ENCODE measurements around the gene UNC93B1. TPM values are rescaled to one million over a fixed set of nuclear protein-coding genes. Genes with fewer than 3 reads are reported as not detected.

The UNC93B1 gene
- total and polyA plus RNA-seq, 2 of the 8 experiments (the other 6 are each of a cell fraction or from before 2014, with no cell fraction given) = 18.9 to 34.3 TPM

DNA sequence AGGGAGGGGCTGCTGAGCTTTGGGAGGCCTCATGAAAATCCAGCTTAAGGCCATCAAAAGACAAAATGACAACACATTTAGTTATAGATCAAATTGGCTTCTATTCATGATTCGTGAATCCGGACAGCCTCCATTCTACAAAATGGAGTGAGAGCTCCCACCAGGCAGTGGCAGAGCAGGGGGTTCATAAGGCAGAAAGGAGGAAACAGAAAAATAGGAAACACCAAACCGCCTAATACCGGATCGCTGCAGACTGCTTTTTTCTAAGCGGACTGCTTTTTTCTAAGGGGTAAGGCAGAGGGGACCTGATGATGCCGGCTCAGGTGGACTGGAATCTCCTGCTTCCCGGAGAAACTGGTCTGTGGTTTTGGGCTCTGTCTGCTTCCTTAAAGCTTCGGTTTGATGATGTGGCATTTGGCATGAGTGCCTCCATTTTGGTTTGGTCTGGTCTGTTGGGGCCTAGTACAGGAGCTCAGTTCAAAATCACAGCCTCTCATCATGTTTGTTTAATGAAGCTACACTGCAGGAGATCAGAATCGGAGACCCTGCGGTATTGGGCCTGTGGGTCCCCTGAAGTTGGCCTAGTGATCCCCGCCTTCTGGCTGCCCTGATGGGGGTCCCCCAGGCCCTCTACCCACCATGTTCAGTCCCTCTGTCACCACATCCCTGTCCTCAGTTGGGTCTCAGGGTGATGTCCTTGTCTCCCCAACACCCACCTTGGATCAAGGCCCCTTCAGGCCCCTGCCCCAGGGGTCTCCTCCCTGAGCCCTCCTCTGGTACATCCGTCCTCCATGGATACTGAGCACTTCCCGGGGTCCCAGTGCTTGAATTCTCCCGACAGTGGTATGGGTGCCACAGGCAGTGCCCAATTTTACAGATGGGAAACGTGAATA lies 7.4 kb upstream of the UNC93B1 start:
- DNase-seq (ENCODE audit: low read depth in 1 of 2, low spot score in 2 of 2) (no peak), FAIRE-seq (no peak)
- H3K79me1 ChIP-seq (ENCODE audit: low read depth, low read length) = no peaks in the 10 kb centered on the region
- peak overlapping the region; percentile 72; the same call in 1 of the 2 replicates for H2BK15ac ChIP-seq (ENCODE audit: low read length)
- no peak overlapping the region for H2AK5ac ChIP-seq (ENCODE audit: low read depth, low read length)
- no peak overlapping the region for H2BK20ac ChIP-seq (ENCODE audit: low read length)
- no peak overlapping the region for H3K9ac ChIP-seq (replicated peaks in 1 of 4; ENCODE audit: extremely low read depth in 1 of 4, low read depth in 3 of 4, low read length in 3 of 4)
- no peak overlapping the region for H3K23ac ChIP-seq (ENCODE audit: insufficient read length)
- no peak overlapping the region for H3K4me3 ChIP-seq (ENCODE audit: extremely low read depth in 1 of 4, insufficient read depth in 2 of 4, low read depth in 3 of 4, low read length in 4 of 4)
- H3K18ac ChIP-seq (ENCODE audit: extremely low read depth, low read length) = no peak overlapping the region
- no peak overlapping the region for H4K91ac ChIP-seq (replicated peaks; ENCODE audit: insufficient read length, low read length)
- H3K9me3 ChIP-seq (ENCODE audit: insufficient read depth in 2 of 2, low read depth in 1 of 2, low read length in 1 of 2) = no peaks in the 10 kb centered on the region
- H4K20me1 ChIP-seq (replicated peaks in 1 of 2; ENCODE audit: control insufficient read depth in 1 of 2, insufficient read depth in 2 of 2, low read length in 2 of 2) = no peaks in the 10 kb centered on the region
- H3K14ac ChIP-seq (ENCODE audit: insufficient read length) = no peak overlapping the region
- no peak overlapping the region for H2AFZ ChIP-seq (ENCODE audit: low read length)
- H3K4ac ChIP-seq (replicated peaks; ENCODE audit: insufficient read length, low read depth, low read length) = no peak overlapping the region
- no peak overlapping the region for H2BK5ac ChIP-seq (ENCODE audit: low read depth, low read length)
- H3K79me2 ChIP-seq (ENCODE audit: control insufficient read depth in 1 of 2, insufficient read depth in 2 of 2, low read length in 2 of 2) = no peaks in the 10 kb centered on the region
- no peaks in the 10 kb centered on the region for H3K23me2 ChIP-seq (ENCODE audit: low read depth, low read length)
- H3K56ac ChIP-seq (replicated peaks; ENCODE audit: insufficient read length, low read depth, low read length) = no peak overlapping the region
- no peak overlapping the region for H4K5ac ChIP-seq (ENCODE audit: insufficient read length, low read depth, low read length)
- peaks cover 0 to 15% (median 12%) of the 10 kb centered on the region in 4 experiments; a peak in 6 of 7 replicates for H3K4me1 ChIP-seq (replicated peaks in 1 of 4; ENCODE audit: control insufficient read depth in 3 of 4, insufficient read depth in 4 of 4, low read length in 3 of 4)
- H3K27me3 ChIP-seq (replicated peaks in 1 of 4; ENCODE audit: control insufficient read depth in 3 of 4, extremely low read depth in 1 of 4, insufficient read depth in 3 of 4, low read length in 3 of 4) = no peaks in the 10 kb centered on the region
- H4K8ac ChIP-seq (ENCODE audit: extremely low read depth, insufficient read depth, low read length) = peak overlapping the region; percentile 15
- H2BK120ac ChIP-seq (replicated peaks; ENCODE audit: low read depth, low read length) = no peak overlapping the region
- H3K27ac ChIP-seq (ENCODE audit: low read depth, low read length) = no peak overlapping the region
- ChIA-PET CTCF (ENCODE audit: partially characterized antibody) (interaction anchor here (0.6 to 4.6 kb wide), 6 partner anchors 9 to 1630 kb away, joined by 3 to 40 read pairs (median 3); partner anchors contain the start of gene NDUFS8), POLR2A (ENCODE audit: partially characterized antibody) (interaction anchor here (0.7 to 3.3 kb wide), 5 partner anchors 9 to 41 kb away, joined by 3 to 17 read pairs (median 3); partner anchors contain the start of gene TCIRG1)
- no peaks in the 10 kb centered on the region for H3K36me3 ChIP-seq (ENCODE audit: control insufficient read depth in 2 of 4, insufficient read depth in 4 of 4, low read length in 3 of 4)
- WGBS, 2 experiments (ENCODE audit: extremely low coverage in 1 of 2, insufficient coverage in 1 of 2, insufficient read length in 1 of 2, insufficient replicate concordance in 2 of 2, low coverage in 1 of 2, low lambda C conversion rate in 2 of 2, missing lambda C conversion rate in 1 of 2) = 88% methylated on average over 16 of the region's 16 CpGs; no CpG with 5 or more reads in 1 of the 2 experiments
- peak overlapping the region in 1 of 2 experiments; percentile 21; a peak in 1 of 4 replicates for H3K4me2 ChIP-seq (ENCODE audit: insufficient read depth in 1 of 2, low read depth in 2 of 2, low read length in 2 of 2)
- no peak overlapping the region for H2BK12ac ChIP-seq (ENCODE audit: low read depth, low read length)
- TF ChIP-seq EGR1 (IDR thresholded peaks at IDR 0.05; ENCODE audit: borderline replicate concordance, low read depth, low read length) (no peak), JUND (IDR thresholded peaks at IDR 0.05; ENCODE audit: low read length) (no peak), YY1 (IDR thresholded peaks at IDR 0.05; ENCODE audit: low read depth, low read length) (no peak), CHD2 (IDR thresholded peaks at IDR 0.05; ENCODE audit: low read length) (no peak), RXRA (IDR thresholded peaks at IDR 0.05; ENCODE audit: insufficient read depth, low read depth, low read length) (no peak), KDM5A (IDR thresholded peaks at IDR 0.05; ENCODE audit: low read length) (no peak), EZH2 (IDR thresholded peaks at IDR 0.05; ENCODE audit: low read depth, low read length, severe bottlenecking) (no peak)
- TF ChIP-seq, protein P1, sequence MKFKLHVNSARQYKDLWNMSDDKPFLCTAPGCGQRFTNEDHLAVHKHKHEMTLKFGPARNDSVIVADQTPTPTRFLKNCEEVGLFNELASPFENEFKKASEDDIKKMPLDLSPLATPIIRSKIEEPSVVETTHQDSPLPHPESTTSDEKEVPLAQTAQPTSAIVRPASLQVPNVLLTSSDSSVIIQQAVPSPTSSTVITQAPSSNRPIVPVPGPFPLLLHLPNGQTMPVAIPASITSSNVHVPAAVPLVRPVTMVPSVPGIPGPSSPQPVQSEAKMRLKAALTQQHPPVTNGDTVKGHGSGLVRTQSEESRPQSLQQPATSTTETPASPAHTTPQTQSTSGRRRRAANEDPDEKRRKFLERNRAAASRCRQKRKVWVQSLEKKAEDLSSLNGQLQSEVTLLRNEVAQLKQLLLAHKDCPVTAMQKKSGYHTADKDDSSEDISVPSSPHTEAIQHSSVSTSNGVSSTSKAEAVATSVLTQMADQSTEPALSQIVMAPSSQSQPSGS (IDR thresholded peaks at IDR 0.05; ENCODE audit: low read length) = no peak

All from H1 (cell line).